H1 (cell line): Measurements from ENCODE around the gene POMT2. TPM values are rescaled to one million over a fixed set of nuclear protein-coding genes. Genes with fewer than 3 reads are reported as not detected.

ENCODE experiments used
- CHD7 ChIP-seq: fragments of 300-600 bp; sonication (generic); IDR thresholded peaks from 2 replicates; pipeline ENCODE4 v1.7.1; 2012; ENCODE audit warnings: low read length, moderate library complexity, mild to moderate bottlenecking, inconsistent platforms; ENCODE audit not compliant: insufficient replicate concordance
- HDAC2 ChIP-seq, 2 experiments: fragments of 300-600 bp in 1 of 2; sonication (generic) in 1 of 2; IDR thresholded peaks; 2 replicates each; pipeline ENCODE4 v1.6.1; 2011 to 2012; ENCODE audit warnings: low read depth in 2 of 2, low read length in 2 of 2, mild to moderate bottlenecking in 2 of 2, moderate library complexity in 2 of 2, borderline replicate concordance in 1 of 2, inconsistent platforms in 1 of 2
- JUN ChIP-seq: IDR thresholded peaks from 2 replicates; pipeline ENCODE4 v1.6.1; 2011; ENCODE audit warnings: low read depth, mild to moderate bottlenecking, improper control_type of control experiment, low read length
- MAFK ChIP-seq: IDR thresholded peaks from 2 replicates; pipeline ENCODE4 v1.6.1; 2012; ENCODE audit warnings: low read depth, mild to moderate bottlenecking, improper control_type of control experiment, low read length
- RAD21 ChIP-seq, 2 experiments: IDR thresholded peaks in 1 of 2; conservative IDR thresholded peaks in 1 of 2; 2 replicates each; pipeline ENCODE4 v1.6.1; 2011; ENCODE audit warnings: low read depth in 2 of 2, low read length in 2 of 2, improper control_type of control experiment in 1 of 2, inconsistent platforms in 1 of 2, mild to moderate bottlenecking in 1 of 2, moderate library complexity in 1 of 2
- SAP30 ChIP-seq: fragments of 300-600 bp; sonication (generic); IDR thresholded peaks from 2 replicates; pipeline ENCODE4 v1.7.1; 2012; ENCODE audit warnings: low read length, moderate library complexity, mild to moderate bottlenecking, inconsistent platforms; ENCODE audit not compliant: insufficient read depth, insufficient replicate concordance
- SIN3A ChIP-seq, 2 experiments: IDR thresholded peaks in 1 of 2; conservative IDR thresholded peaks in 1 of 2; 2 replicates each; pipeline ENCODE4 v1.6.1; 2011 to 2012; ENCODE audit warnings: low read length in 2 of 2, improper control_type of control experiment in 1 of 2, low read depth in 1 of 2, mild to moderate bottlenecking in 1 of 2
- polyA plus RNA-seq, 7 experiments: library from polyadenylated mRNA; depleted of rRNA in 3 of 7; stranded (reverse) in 5 of 7; unstranded in 2 of 7; fragments of >200 nt in 5 of 7; fragments of 200-250 nt in 2 of 7; gene quantifications; 1 replicate in 5 of 7; 2 replicates in 1 of 7; 4 replicates in 1 of 7; pipeline versions ENCODE4 v1.2.1 to v1.2.3, GENCODE V29; 2011 to 2013; ENCODE audit warnings: missing spikeins in 2 of 7, mixed read lengths in 2 of 7
- total RNA-seq: library from RNA; stranded (reverse); fragmentation: NEBNext Ultra II Directional; extraction: Animal tissue kit (Norgen Biotek cat#: 25700); gene quantifications from 2 replicates; pipeline ENCODE4 v1.2.1, GENCODE V29; 2021

The POMT2 gene
- total and polyA plus RNA-seq, 2 of the 8 experiments (the other 6 are each of a cell fraction or from before 2014, with no cell fraction given) = 20.8 to 44.9 TPM

GRCh38 chr14:77320238-77320935, at the start of gene POMT2 (continued):
- TF ChIP-seq SAP30 = no peak
- 0 out of 4 replicates have a peak, but pooled peaks of 1 of the 2 experiments have one; percentile 3 for TF ChIP-seq RAD21 (IDR thresholded peaks at IDR 0.05 in 1 of 2, conservative IDR thresholded peaks at IDR 0.05 in 1 of 2; ENCODE audit: low read depth in 2 of 2, low read length in 2 of 2)
- no peak for TF ChIP-seq JUN
- peak in 1 of 2 experiments; percentile 84; a peak in 1 of 4 replicates for TF ChIP-seq HDAC2 (IDR thresholded peaks at IDR 0.05; ENCODE audit: borderline replicate concordance in 1 of 2, low read depth in 2 of 2, low read length in 2 of 2)
- TF ChIP-seq SIN3A (conservative IDR thresholded peaks at IDR 0.05 in 1 of 2, IDR thresholded peaks at IDR 0.05 in 1 of 2; ENCODE audit: low read depth in 1 of 2, low read length in 2 of 2) = peak in 1 of 2 experiments; percentile 93; a peak in 2 of 4 replicates
- TF ChIP-seq CHD7 = no peak
- no peak for TF ChIP-seq MAFK
